ENCODE results near the gene ASIC1.

Gene ASIC1

GRCh38 chr12:50061946-50062686 lies 4.7 kb downstream of the ASIC1 start:
- DNase-seq (no peak), ATAC-seq (no peak)
- Mint-ChIP-seq H3K4me1 (peaks cover 22% of the 10 kb centered on the region), H3K27me3 (peaks cover 4% of the 10 kb centered on the region), H3K4me3 (no peak overlapping the region), H3K36me3 (ENCODE audit: low read depth) (no peaks in the 10 kb centered on the region), H3K9me3 (no peaks in the 10 kb centered on the region), H3K27ac (no peak overlapping the region)

GRCh38 chr12:50062728-50063460 lies 5.5 kb downstream of the ASIC1 start:
- no peak overlapping the region for H3K27ac Mint-ChIP-seq
- no peaks in the 10 kb centered on the region for H3K36me3 Mint-ChIP-seq (ENCODE audit: low read depth)
- ATAC-seq = no peak
- H3K4me3 Mint-ChIP-seq = no peak overlapping the region
- H3K27me3 Mint-ChIP-seq = peaks cover 3% of the 10 kb centered on the region
- H3K4me1 Mint-ChIP-seq = peaks cover 21% of the 10 kb centered on the region
- H3K9me3 Mint-ChIP-seq = no peaks in the 10 kb centered on the region
- DNase-seq = no peak

- Mint-ChIP-seq H3K36me3 (ENCODE audit: low read depth) (no peaks in the 10 kb centered on the region), H3K4me1 (peaks cover 2% of the 10 kb centered on the region), H3K9me3 (no peaks in the 10 kb centered on the region), H3K27me3 (peaks cover 1% of the 10 kb centered on the region), H3K4me3 (no peak overlapping the region), H3K27ac (no peak overlapping the region)
- no peak for ATAC-seq
- no peak for DNase-seq
These were observed 8.4 kb downstream of the ASIC1 start for GRCh38 chr12:50065726-50066310.

- H3K9me3 Mint-ChIP-seq = no peaks in the 10 kb centered on the region
- H3K27me3 Mint-ChIP-seq = peaks cover 1% of the 10 kb centered on the region
- no peak overlapping the region for H3K27ac Mint-ChIP-seq
- H3K4me1 Mint-ChIP-seq = peaks cover 2% of the 10 kb centered on the region
- no peak overlapping the region for H3K4me3 Mint-ChIP-seq
- no peak for DNase-seq
- ATAC-seq = no peak
- no peaks in the 10 kb centered on the region for H3K36me3 Mint-ChIP-seq (ENCODE audit: low read depth)
These were observed 9.0 kb downstream of the ASIC1 start for GRCh38 chr12:50066402-50066801.

- Mint-ChIP-seq H3K27me3 (peaks cover 1% of the 10 kb centered on the region), H3K36me3 (ENCODE audit: low read depth) (no peaks in the 10 kb centered on the region), H3K27ac (no peak overlapping the region), H3K4me3 (no peak overlapping the region), H3K9me3 (no peaks in the 10 kb centered on the region), H3K4me1 (peaks cover 2% of the 10 kb centered on the region)
- ATAC-seq (no peak), DNase-seq (no peak)
These were observed 11.7 kb downstream of the ASIC1 start for GRCh38 chr12:50069069-50069468.

- no peak overlapping the region for H3K27ac Mint-ChIP-seq
- H3K4me3 Mint-ChIP-seq = no peak overlapping the region
- H3K27me3 Mint-ChIP-seq = peaks cover under 1% of the 10 kb centered on the region
- H3K36me3 Mint-ChIP-seq (ENCODE audit: low read depth) = no peaks in the 10 kb centered on the region
- ATAC-seq = no peak
- H3K9me3 Mint-ChIP-seq = no peaks in the 10 kb centered on the region
- peaks cover 2% of the 10 kb centered on the region for H3K4me1 Mint-ChIP-seq
- no peak for DNase-seq
These were observed 12.1 kb downstream of the ASIC1 start for GRCh38 chr12:50069539-50069938.

- ATAC-seq = peak; percentile 49
- Mint-ChIP-seq H3K27me3 (no peaks in the 10 kb centered on the region), H3K4me1 (peaks cover 2% of the 10 kb centered on the region), H3K27ac (no peak overlapping the region), H3K9me3 (no peaks in the 10 kb centered on the region), H3K4me3 (no peak overlapping the region), H3K36me3 (ENCODE audit: low read depth) (no peaks in the 10 kb centered on the region)
- peak; percentile 72 for DNase-seq
These were observed 13.1 kb downstream of the ASIC1 start for GRCh38 chr12:50070314-50071060.

GRCh38 chr12:50072198-50072907 lies 15.0 kb downstream of the ASIC1 start:
- Mint-ChIP-seq H3K36me3 (ENCODE audit: low read depth) (no peaks in the 10 kb centered on the region), H3K4me3 (no peak overlapping the region), H3K9me3 (no peaks in the 10 kb centered on the region), H3K27me3 (no peaks in the 10 kb centered on the region), H3K4me1 (peaks cover 2% of the 10 kb centered on the region), H3K27ac (no peak overlapping the region)
- ATAC-seq (no peak), DNase-seq (no peak)

GRCh38 chr12:50073206-50073605 lies 15.8 kb downstream of the ASIC1 start:
- Mint-ChIP-seq H3K9me3 (no peaks in the 10 kb centered on the region), H3K27me3 (no peaks in the 10 kb centered on the region), H3K27ac (no peak overlapping the region), H3K36me3 (ENCODE audit: low read depth) (no peaks in the 10 kb centered on the region), H3K4me3 (no peak overlapping the region), H3K4me1 (peaks cover 2% of the 10 kb centered on the region)
- DNase-seq (no peak), ATAC-seq (no peak)

GRCh38 chr12:50073712-50074111 lies 16.3 kb downstream of the ASIC1 start:
- no peak for DNase-seq
- Mint-ChIP-seq H3K9me3 (no peaks in the 10 kb centered on the region), H3K4me3 (no peak overlapping the region), H3K27ac (no peak overlapping the region), H3K27me3 (no peaks in the 10 kb centered on the region), H3K36me3 (ENCODE audit: low read depth) (no peaks in the 10 kb centered on the region), H3K4me1 (peaks cover 2% of the 10 kb centered on the region)
- ATAC-seq = no peak

- Mint-ChIP-seq H3K36me3 (ENCODE audit: low read depth) (no peaks in the 10 kb centered on the region), H3K4me3 (no peak overlapping the region), H3K4me1 (peaks cover 2% of the 10 kb centered on the region), H3K9me3 (no peaks in the 10 kb centered on the region), H3K27ac (no peak overlapping the region), H3K27me3 (no peaks in the 10 kb centered on the region)
- DNase-seq (peak; percentile 85), ATAC-seq (peak; percentile 93)
These were observed 17.8 kb downstream of the ASIC1 start for GRCh38 chr12:50074936-50075807.

- ATAC-seq = no peak
- no peaks in the 10 kb centered on the region for H3K36me3 Mint-ChIP-seq (ENCODE audit: low read depth)
- DNase-seq = no peak
- H3K4me1 Mint-ChIP-seq = no peaks in the 10 kb centered on the region
- no peak overlapping the region for H3K27ac Mint-ChIP-seq
- no peak overlapping the region for H3K4me3 Mint-ChIP-seq
- H3K27me3 Mint-ChIP-seq = no peaks in the 10 kb centered on the region
- H3K9me3 Mint-ChIP-seq = no peaks in the 10 kb centered on the region
These were observed 18.4 kb downstream of the ASIC1 start for GRCh38 chr12:50075808-50076170.

- Mint-ChIP-seq H3K4me1 (no peaks in the 10 kb centered on the region), H3K9me3 (no peaks in the 10 kb centered on the region), H3K27ac (no peak overlapping the region), H3K27me3 (no peaks in the 10 kb centered on the region), H3K4me3 (no peak overlapping the region), H3K36me3 (ENCODE audit: low read depth) (no peaks in the 10 kb centered on the region)
- ATAC-seq (no peak), DNase-seq (no peak)
These were observed 19.7 kb downstream of the ASIC1 start for GRCh38 chr12:50077099-50077498.
